Measurements from ENCODE around the gene TM6SF1.

DNA sequence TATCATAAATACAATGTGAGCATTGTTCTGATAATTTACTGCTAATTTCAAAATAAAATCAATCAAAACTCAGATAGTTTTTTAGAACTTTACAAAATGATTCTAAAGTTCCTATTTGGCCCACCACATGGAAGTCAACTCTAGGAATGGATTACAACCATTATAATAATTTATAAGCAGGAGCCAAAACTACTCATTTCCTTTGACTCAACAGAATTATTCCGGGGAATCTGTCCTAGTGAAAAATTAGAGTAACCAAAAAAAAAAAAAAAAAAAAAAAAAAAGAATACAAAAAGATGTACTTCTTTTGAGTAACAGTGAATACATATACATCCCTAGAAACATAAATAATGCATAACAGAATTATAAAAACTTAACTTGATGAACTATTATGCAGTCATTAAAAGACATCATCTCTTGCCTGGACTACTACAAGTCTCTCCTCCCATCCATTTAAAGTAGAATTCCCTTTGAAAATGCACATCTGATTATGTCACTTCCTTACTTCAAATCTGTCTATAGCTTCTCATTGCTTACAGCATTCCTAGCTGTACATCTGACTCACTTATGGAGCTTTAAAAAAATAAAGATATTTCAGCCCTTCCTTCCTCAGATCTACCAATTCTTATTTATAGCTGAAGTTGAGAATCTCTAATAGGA is 56.8 kb downstream of the TM6SF1 start:
- TF ChIP-seq CTCF (conservative IDR thresholded peaks at IDR 0.05; ENCODE audit: low read depth, low read length) = no peak
- no peak for TF ChIP-seq POLR2A (IDR thresholded peaks at IDR 0.05; ENCODE audit: low read depth, low read length)
- TF ChIP-seq NFE2L2 (IDR thresholded peaks at IDR 0.05; ENCODE audit: low read depth, low read length) = no peak
- no peak for TF ChIP-seq BHLHE40 (IDR thresholded peaks at IDR 0.05; ENCODE audit: low read depth, low read length)
